DOHH2 (cell line): Measurements from ENCODE around the gene AUNIP.

Experiments used
- H3F3A ChIP-seq: fragments of 200-600 bp; sonication (generic), shearing (Covaris generic); 2 replicates; pipeline ENCODE4 v1.6.0; 2016; ENCODE audit warnings: antibody characterized with exemption, mild to moderate bottlenecking; ENCODE audit not compliant: control insufficient read depth, insufficient read depth
- H3K27ac ChIP-seq: fragments of 200-600 bp; sonication (generic); 2 replicates; pipeline ENCODE4 v1.5.1; 2014; ENCODE audit warnings: low read depth, mild to moderate bottlenecking, low read length, moderate library complexity
- H3K27me3 ChIP-seq: fragments of 200-600 bp; sonication (generic); 2 replicates; pipeline ENCODE4 v1.6.1; 2014; ENCODE audit warnings: mild to moderate bottlenecking, low read length, mixed read lengths; ENCODE audit not compliant: control insufficient read depth
- H3K36me3 ChIP-seq: fragments of 200-600 bp; sonication (generic); 2 replicates; pipeline ENCODE4 v1.6.1; 2014; ENCODE audit warnings: mild to moderate bottlenecking, low read length, moderate library complexity, mixed read lengths; ENCODE audit not compliant: control insufficient read depth
- H3K4me1 ChIP-seq: fragments of 200-600 bp; sonication (generic); 2 replicates; pipeline ENCODE4 v1.6.1; 2014; ENCODE audit warnings: mild to moderate bottlenecking, low read length, mixed read lengths; ENCODE audit not compliant: control insufficient read depth
- H3K4me2 ChIP-seq: fragments of 200-600 bp; sonication (generic); 2 replicates; pipeline ENCODE4 v1.6.0; 2014; ENCODE audit warnings: mild to moderate bottlenecking, low read length, moderate library complexity
- H3K4me3 ChIP-seq: fragments of 200-600 bp; sonication (generic); 2 replicates; pipeline ENCODE4 v1.5.1; 2014; ENCODE audit warnings: mild to moderate bottlenecking, low read length, mixed read lengths
- H3K79me2 ChIP-seq: fragments of 200-600 bp; sonication (generic); 2 replicates; pipeline ENCODE4 v1.6.1; 2014; ENCODE audit warnings: mild to moderate bottlenecking, low read length, mixed read lengths; ENCODE audit not compliant: control insufficient read depth
- H3K9me2 ChIP-seq: fragments of 200-600 bp; sonication (generic); replicated peaks from 2 replicates; pipeline ENCODE4 v1.6.1; 2014; ENCODE audit warnings: mild to moderate bottlenecking, low read length, mixed read lengths; ENCODE audit not compliant: control insufficient read depth
- H3K9me3 ChIP-seq: fragments of 200-600 bp; sonication (generic); 2 replicates; pipeline ENCODE4 v1.6.1; 2014; ENCODE audit warnings: antibody characterized with exemption, low read length, mixed read lengths; ENCODE audit not compliant: control insufficient read depth, insufficient read depth
- H4K20me1 ChIP-seq: fragments of 200-600 bp; sonication (generic); 2 replicates; pipeline ENCODE4 v1.6.0; 2014; ENCODE audit warnings: low read depth, mild to moderate bottlenecking, antibody characterized with exemption, low read length, moderate library complexity; ENCODE audit not compliant: control insufficient read depth, insufficient read depth
- CTCF ChIP-seq: fragments of 200-600 bp; sonication (generic); IDR thresholded peaks from one replicate; pipeline ENCODE4 v1.5.1; 2014; ENCODE audit warnings: antibody characterized with exemption, mild to moderate bottlenecking, low read depth, low read length; ENCODE audit not compliant: poor library complexity, severe bottlenecking
- EZH2phosphoT487 ChIP-seq: fragments of 200-600 bp; sonication (generic); IDR thresholded peaks from 2 replicates; pipeline ENCODE4 v1.6.1; 2017; ENCODE audit warnings: borderline replicate concordance, mild to moderate bottlenecking, antibody characterized with exemption, low read length, moderate library complexity, mixed read lengths

The AUNIP gene

GRCh38 chr1:25864434-25864833, 5.2 kb upstream of the AUNIP start:
- H3K4me3 ChIP-seq: no peak overlapping the region
- H3K4me2 ChIP-seq: no peak overlapping the region
- no peaks in the 10 kb centered on the region for H4K20me1 ChIP-seq
- H3F3A ChIP-seq: no peaks in the 10 kb centered on the region
- no peak overlapping the region for H3K27ac ChIP-seq
- H3K9me2 ChIP-seq: no peaks in the 10 kb centered on the region
- TF ChIP-seq CTCF: no peak
- TF ChIP-seq EZH2phosphoT487: no peak
- 0 out of 2 replicates have a peak, but pooled peaks cover 3% of the 10 kb centered on the region for H3K79me2 ChIP-seq
- no peaks in the 10 kb centered on the region for H3K27me3 ChIP-seq
- H3K36me3 ChIP-seq: no peaks in the 10 kb centered on the region
- no peaks in the 10 kb centered on the region for H3K9me3 ChIP-seq
- peaks cover 22% of the 10 kb centered on the region for H3K4me1 ChIP-seq

- Histone ChIP-seq H3K27ac (no peak overlapping the region), H3K27me3 (no peaks in the 10 kb centered on the region), H4K20me1 (no peaks in the 10 kb centered on the region), H3K36me3 (no peaks in the 10 kb centered on the region), H3K4me1 (peaks cover 22% of the 10 kb centered on the region), H3K4me3 (no peak overlapping the region), H3K4me2 (no peak overlapping the region), H3K9me2 (no peaks in the 10 kb centered on the region), H3K79me2 (peaks cover 8% of the 10 kb centered on the region), H3F3A (no peaks in the 10 kb centered on the region), H3K9me3 (no peaks in the 10 kb centered on the region)
- no peak for TF ChIP-seq CTCF
- TF ChIP-seq EZH2phosphoT487: no peak
Measured at GRCh38 chr1:25863486-25864262, 4.4 kb upstream of the AUNIP start.

GRCh38 chr1:25862785-25863485, 3.7 kb upstream of the AUNIP start:
- no peaks in the 10 kb centered on the region for H4K20me1 ChIP-seq

More at GRCh38 chr1:25862785-25863485, 3.7 kb upstream of the AUNIP start:
- H3K9me3 ChIP-seq: no peaks in the 10 kb centered on the region
- no peaks in the 10 kb centered on the region for H3K36me3 ChIP-seq
- peaks cover 27% of the 10 kb centered on the region for H3K4me1 ChIP-seq
- no peak overlapping the region for H3K4me2 ChIP-seq
- H3K27ac ChIP-seq: no peak overlapping the region
- no peaks in the 10 kb centered on the region for H3K9me2 ChIP-seq
- no peak overlapping the region for H3K4me3 ChIP-seq
- TF ChIP-seq EZH2phosphoT487 (no peak), CTCF (no peak)
- H3K27me3 ChIP-seq: no peaks in the 10 kb centered on the region
- peaks cover 15% of the 10 kb centered on the region for H3K79me2 ChIP-seq
- H3F3A ChIP-seq: no peaks in the 10 kb centered on the region
